Measurements from ENCODE around the gene CFAP299.

CFAP299 gene

DNA sequence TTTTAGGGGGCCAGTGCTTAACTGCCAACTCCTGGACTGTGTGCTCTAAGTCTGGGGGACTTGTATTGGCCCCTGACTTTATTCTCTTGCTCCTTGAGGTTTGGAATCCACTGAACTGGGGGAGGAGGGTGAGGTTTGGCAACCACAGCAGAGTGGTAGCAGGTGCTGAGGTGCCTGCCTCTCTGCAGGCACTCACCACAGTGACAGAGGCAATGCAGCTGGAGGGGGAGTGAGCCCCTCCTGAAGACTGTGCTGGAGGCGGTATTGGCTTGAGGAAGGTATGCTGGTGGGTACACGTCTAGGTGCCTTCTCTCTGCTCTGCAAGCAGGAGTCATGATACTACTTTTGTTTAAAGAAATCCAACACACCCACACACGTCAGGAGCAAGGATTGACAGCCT, 24.6 kb downstream of the CFAP299 start:
- TF ChIP-seq FOXM1 (IDR thresholded peaks at IDR 0.05; ENCODE audit: borderline replicate concordance, low read depth) (no peak), EP300 (IDR thresholded peaks at IDR 0.05; ENCODE audit: borderline replicate concordance) (no peak), RAD21 (IDR thresholded peaks at IDR 0.05; ENCODE audit: low read depth) (no peak), EGR1 (IDR thresholded peaks at IDR 0.05) (no peak), CREB1 (IDR thresholded peaks at IDR 0.05; ENCODE audit: low read depth) (no peak), TCF12 (IDR thresholded peaks at IDR 0.05; ENCODE audit: low read depth) (no peak)
- TF ChIP-seq, protein P1, sequence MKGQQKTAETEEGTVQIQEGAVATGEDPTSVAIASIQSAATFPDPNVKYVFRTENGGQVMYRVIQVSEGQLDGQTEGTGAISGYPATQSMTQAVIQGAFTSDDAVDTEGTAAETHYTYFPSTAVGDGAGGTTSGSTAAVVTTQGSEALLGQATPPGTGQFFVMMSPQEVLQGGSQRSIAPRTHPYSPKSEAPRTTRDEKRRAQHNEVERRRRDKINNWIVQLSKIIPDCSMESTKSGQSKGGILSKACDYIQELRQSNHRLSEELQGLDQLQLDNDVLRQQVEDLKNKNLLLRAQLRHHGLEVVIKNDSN (IDR thresholded peaks at IDR 0.05) = no peak
- TF ChIP-seq, protein P2, sequence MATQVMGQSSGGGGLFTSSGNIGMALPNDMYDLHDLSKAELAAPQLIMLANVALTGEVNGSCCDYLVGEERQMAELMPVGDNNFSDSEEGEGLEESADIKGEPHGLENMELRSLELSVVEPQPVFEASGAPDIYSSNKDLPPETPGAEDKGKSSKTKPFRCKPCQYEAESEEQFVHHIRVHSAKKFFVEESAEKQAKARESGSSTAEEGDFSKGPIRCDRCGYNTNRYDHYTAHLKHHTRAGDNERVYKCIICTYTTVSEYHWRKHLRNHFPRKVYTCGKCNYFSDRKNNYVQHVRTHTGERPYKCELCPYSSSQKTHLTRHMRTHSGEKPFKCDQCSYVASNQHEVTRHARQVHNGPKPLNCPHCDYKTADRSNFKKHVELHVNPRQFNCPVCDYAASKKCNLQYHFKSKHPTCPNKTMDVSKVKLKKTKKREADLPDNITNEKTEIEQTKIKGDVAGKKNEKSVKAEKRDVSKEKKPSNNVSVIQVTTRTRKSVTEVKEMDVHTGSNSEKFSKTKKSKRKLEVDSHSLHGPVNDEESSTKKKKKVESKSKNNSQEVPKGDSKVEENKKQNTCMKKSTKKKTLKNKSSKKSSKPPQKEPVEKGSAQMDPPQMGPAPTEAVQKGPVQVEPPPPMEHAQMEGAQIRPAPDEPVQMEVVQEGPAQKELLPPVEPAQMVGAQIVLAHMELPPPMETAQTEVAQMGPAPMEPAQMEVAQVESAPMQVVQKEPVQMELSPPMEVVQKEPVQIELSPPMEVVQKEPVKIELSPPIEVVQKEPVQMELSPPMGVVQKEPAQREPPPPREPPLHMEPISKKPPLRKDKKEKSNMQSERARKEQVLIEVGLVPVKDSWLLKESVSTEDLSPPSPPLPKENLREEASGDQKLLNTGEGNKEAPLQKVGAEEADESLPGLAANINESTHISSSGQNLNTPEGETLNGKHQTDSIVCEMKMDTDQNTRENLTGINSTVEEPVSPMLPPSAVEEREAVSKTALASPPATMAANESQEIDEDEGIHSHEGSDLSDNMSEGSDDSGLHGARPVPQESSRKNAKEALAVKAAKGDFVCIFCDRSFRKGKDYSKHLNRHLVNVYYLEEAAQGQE (IDR thresholded peaks at IDR 0.05; ENCODE audit: low read depth) = no peak

DNA sequence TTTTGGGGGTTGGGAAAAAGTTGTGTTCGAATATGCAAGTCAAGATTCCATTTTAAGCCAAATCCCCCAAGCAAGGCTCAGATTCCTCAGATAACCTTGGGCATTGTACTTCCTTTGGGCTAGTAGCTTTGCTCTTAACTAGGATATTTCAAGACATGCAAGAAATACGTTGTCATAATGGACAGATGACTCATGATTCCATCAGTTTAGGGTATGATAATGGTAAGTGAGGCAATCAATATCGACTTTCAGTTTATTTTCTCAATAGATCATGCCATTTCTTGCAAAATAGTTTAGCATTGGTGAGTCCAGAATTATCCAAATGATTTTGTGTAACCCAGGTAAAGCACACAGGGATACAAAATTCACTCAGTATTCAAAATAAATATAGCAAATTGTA, 25.4 kb downstream of the CFAP299 start:
- TF ChIP-seq YY1 (IDR thresholded peaks at IDR 0.05; ENCODE audit: low read depth) = no peak
- no peak for TF ChIP-seq ZBTB7A (IDR thresholded peaks at IDR 0.05; ENCODE audit: low read depth)
- no peak for TF ChIP-seq EP300 (IDR thresholded peaks at IDR 0.05; ENCODE audit: borderline replicate concordance)

DNA sequence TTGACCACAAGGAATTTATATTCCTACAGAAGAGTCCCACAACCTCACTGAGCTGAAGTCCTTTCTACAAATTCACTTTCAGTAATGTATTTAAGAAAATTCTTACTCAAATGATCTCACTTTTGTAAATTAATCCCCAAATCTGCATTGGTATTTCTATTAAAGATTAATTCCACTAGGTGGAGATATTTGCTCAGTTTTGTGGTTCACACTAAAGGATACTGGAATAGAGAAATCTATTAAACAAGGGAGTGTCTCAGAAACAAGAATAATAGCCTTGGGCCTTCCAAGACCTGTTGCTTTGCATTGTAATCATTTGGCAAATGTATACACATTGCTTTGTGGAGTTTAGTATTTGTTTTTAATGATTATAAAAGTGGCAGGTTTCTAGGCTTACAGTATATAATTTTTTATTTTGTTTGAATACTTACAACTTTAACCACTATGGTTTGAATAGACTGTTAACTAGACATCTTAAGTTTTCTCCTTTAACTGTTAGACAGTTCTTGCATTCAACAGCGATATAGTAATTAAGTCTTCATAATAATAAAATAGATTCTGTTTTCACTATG, 25.9 kb downstream of the CFAP299 start:
- TF ChIP-seq, protein P1 (IDR thresholded peaks at IDR 0.05) = no peak
- TF ChIP-seq RAD21 (IDR thresholded peaks at IDR 0.05; ENCODE audit: low read depth) = peak; percentile 58

DNA sequence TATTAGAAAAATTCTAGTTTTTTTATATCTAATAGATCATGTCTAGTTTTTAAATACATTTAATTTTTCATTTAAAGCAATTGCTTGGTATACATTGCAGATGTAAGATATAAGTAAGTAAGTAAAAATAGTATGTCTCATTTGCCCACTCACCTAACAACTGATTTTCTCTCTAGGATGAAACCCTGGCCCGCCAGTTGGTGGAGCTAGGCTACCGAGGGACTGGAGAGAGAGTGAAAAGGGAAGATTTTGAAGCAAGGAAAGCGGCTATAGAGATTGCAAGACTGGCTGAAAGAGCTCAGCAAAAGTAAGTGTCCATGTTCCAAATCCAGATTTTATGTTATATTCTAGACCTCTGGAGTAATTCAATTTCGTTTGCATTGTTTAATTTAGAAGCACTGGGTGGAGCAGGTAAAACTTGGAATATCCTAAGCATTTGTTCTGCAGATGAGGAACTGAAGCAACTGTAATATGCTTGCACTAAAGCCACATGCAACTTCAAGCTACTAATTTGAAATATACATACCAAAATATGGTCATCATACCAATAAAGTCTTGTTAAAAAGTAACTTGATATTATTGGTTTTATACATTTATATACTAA, 27.1 kb downstream of the CFAP299 start:
- TF ChIP-seq ZBTB7A (IDR thresholded peaks at IDR 0.05; ENCODE audit: low read depth) (no peak), YY1 (IDR thresholded peaks at IDR 0.05; ENCODE audit: low read depth) (no peak), RAD21 (IDR thresholded peaks at IDR 0.05; ENCODE audit: low read depth) (peak; percentile 63)

DNA sequence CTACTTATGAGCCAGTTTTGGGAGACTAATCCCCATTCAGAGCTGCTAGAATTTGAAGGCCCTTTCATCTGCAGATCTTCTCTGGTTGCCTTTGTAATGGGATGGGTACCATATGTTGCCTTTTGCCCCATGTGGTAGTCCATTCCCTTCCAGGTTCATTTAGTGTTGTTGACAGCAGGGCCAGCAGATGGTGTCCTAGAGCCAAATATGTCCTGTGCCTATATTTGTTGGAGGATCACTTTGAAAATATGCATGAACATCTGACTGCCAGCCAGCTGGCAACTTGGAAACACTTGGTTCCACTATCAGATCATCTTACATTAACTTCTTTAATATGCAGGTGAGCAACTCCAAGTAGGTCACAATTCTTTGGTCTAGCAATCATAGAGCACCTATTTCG, 30.4 kb downstream of the CFAP299 start:
- TF ChIP-seq RAD21 (IDR thresholded peaks at IDR 0.05; ENCODE audit: low read depth) = peak; percentile 65
- no peak for TF ChIP-seq EGR1 (IDR thresholded peaks at IDR 0.05)

DNA sequence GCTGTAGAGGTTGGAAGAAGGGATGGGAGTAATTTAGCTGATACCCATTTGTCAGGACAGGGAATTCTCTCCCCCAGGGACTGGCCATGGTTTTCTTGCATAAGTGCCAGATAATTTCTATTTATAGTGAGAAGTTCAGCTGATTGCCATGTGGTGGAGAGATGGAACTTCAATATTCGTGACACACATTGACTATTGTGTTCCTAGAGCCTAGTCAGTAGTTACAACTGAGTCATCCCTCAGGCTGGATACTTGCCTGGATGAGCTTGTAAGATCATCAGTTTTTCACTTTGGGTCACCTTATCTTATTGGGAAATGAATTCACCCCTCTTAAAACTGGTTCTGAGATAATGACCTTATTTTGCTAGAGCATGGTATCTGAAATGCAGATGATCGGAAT, 32.2 kb downstream of the CFAP299 start:
- TF ChIP-seq FOXM1 (IDR thresholded peaks at IDR 0.05; ENCODE audit: borderline replicate concordance, low read depth) (no peak), RAD21 (IDR thresholded peaks at IDR 0.05; ENCODE audit: low read depth) (no peak)
- TF ChIP-seq, protein P3, sequence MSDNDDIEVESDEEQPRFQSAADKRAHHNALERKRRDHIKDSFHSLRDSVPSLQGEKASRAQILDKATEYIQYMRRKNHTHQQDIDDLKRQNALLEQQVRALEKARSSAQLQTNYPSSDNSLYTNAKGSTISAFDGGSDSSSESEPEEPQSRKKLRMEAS (IDR thresholded peaks at IDR 0.05) = no peak

DNA sequence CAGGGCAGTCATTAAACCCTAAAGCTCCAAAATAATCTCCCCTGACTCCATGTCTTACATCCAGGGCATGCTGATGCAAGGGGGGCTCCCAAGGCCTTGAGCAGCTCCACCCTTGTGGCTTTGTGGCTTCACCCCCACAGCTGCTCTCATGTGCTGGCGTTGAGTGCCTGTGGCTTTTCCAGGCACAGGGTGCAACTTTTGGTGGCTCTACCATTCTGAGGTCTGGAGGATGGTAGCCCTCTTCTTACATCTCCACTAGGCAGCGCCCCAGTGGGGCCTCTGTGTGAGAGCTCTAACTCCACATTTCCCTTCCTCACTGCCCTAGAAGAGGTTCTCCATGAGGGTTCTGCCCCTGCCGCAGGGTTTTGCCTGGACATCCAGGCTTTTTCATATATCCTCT, 35.1 kb downstream of the CFAP299 start:
- TF ChIP-seq CEBPB (IDR thresholded peaks at IDR 0.05) (no peak), CREB1 (IDR thresholded peaks at IDR 0.05; ENCODE audit: low read depth) (no peak), TAF1 (IDR thresholded peaks at IDR 0.05; ENCODE audit: low read depth) (no peak), RAD21 (IDR thresholded peaks at IDR 0.05; ENCODE audit: low read depth) (no peak), FOXM1 (IDR thresholded peaks at IDR 0.05; ENCODE audit: borderline replicate concordance, low read depth) (no peak), ZBTB7A (IDR thresholded peaks at IDR 0.05; ENCODE audit: low read depth) (no peak), EP300 (IDR thresholded peaks at IDR 0.05; ENCODE audit: borderline replicate concordance) (no peak), TCF12 (IDR thresholded peaks at IDR 0.05; ENCODE audit: low read depth) (no peak), TEAD4 (IDR thresholded peaks at IDR 0.05) (no peak), YY1 (IDR thresholded peaks at IDR 0.05; ENCODE audit: low read depth) (no peak), NFIC (IDR thresholded peaks at IDR 0.05) (no peak)
- TF ChIP-seq, protein P3 (IDR thresholded peaks at IDR 0.05) = no peak
- TF ChIP-seq, protein P2 (IDR thresholded peaks at IDR 0.05; ENCODE audit: low read depth) = no peak

Data from Ishikawa (cell line).